Panc1 (cell line): Measurements from ENCODE around the gene WNT5A. TPM values are rescaled to one million over a fixed set of nuclear protein-coding genes. Genes with fewer than 3 reads are reported as not detected.

ENCODE experiments used
- ATAC-seq: fragments of 200-7000 bp; cut with Tn5 transposase; 2 replicates; pipeline ENCODE4 v1.9.1; 2020; ENCODE audit warnings: mild to moderate bottlenecking, moderate library complexity
- BruUV-seq: library from RNA; stranded (reverse); fragments of 400-500 nt; replicated peaks from 2 replicates; lab custom pipeline; 2021; lab: Mats Ljungman, UMichigan
- CTCF ChIA-PET: fragments of 300-600 bp; sonication (Branson Sonifier 250); formaldehyde crosslinking; loops from one replicate; lab custom pipeline; 2022; ENCODE audit warnings: antibody characterized with exemption; lab: Charles Lee
- POLR2A ChIA-PET: fragments of 300-600 bp; sonication (Branson Sonifier 250); formaldehyde crosslinking; loops from one replicate; lab custom pipeline; 2022; ENCODE audit warnings: antibody characterized with exemption; lab: Charles Lee
- DNase-seq: peaks from one replicate; pipeline ENCODE4 v3.0.0-alpha.2; 2010; ENCODE audit warnings: low read depth, low spot score
- H3K27ac ChIP-seq: 2 replicates; pipeline ENCODE4 v1.5.1; 2011; ENCODE audit warnings: mild to moderate bottlenecking, low read length, inconsistent platforms
- H3K27me3 ChIP-seq: fragments of 200-500 bp; sonication (Bioruptor generic); 2 replicates; pipeline ENCODE4 v1.6.0; 2014; ENCODE audit warnings: low read length, inconsistent platforms; ENCODE audit not compliant: control insufficient read depth, insufficient read depth
- H3K36me3 ChIP-seq: fragments of 200-500 bp; sonication (Bioruptor generic); 2 replicates; pipeline ENCODE4 v1.5.1; 2014; ENCODE audit warnings: inconsistent platforms, mild to moderate bottlenecking, low read length, moderate library complexity; ENCODE audit not compliant: control insufficient read depth, insufficient read depth
- H3K4me1 ChIP-seq: 2 replicates; pipeline ENCODE4 v1.5.1; 2011; ENCODE audit warnings: inconsistent platforms, mild to moderate bottlenecking, low read length, moderate library complexity; ENCODE audit not compliant: control insufficient read depth, insufficient read depth
- H3K4me3 ChIP-seq, 2 experiments: 2 replicates each; pipeline ENCODE4 v1.5.1; 2011 to 2012; ENCODE audit warnings: low read depth in 2 of 2, low read length in 2 of 2, mild to moderate bottlenecking in 2 of 2, inconsistent platforms in 1 of 2, moderate library complexity in 1 of 2
- H3K9me3 ChIP-seq: fragments of 200-500 bp; sonication (Bioruptor generic); 2 replicates; pipeline ENCODE4 v1.5.1; 2014; ENCODE audit warnings: low read depth, mild to moderate bottlenecking, inconsistent platforms, low read length, moderate library complexity; ENCODE audit not compliant: control insufficient read depth, insufficient read depth
- POLR2AphosphoS5 ChIP-seq: IDR thresholded peaks from 2 replicates; pipeline ENCODE4 v1.6.1; 2012; ENCODE audit warnings: mild to moderate bottlenecking, low read depth, low read length, moderate library complexity
- SIN3A ChIP-seq: IDR thresholded peaks from 2 replicates; pipeline ENCODE4 v1.6.1; 2012; ENCODE audit warnings: low read depth, mild to moderate bottlenecking, low read length, moderate library complexity, borderline replicate concordance; ENCODE audit not compliant: insufficient read depth
- TCF7L2 ChIP-seq: IDR thresholded peaks from 2 replicates; pipeline ENCODE4 v1.6.1; 2011; ENCODE audit warnings: mild to moderate bottlenecking, low read depth, low read length, inconsistent platforms
- in situ Hi-C: cut with HindIII; loops from 2 replicates; pipeline ENCODE4 v1.10.0; 2016; ENCODE audit warnings: low sequenced_read_pairs, low pct_unique_long_range_greater_than_20kb
- intact Hi-C: fragments of 100-400 bp; cut with micrococcal nuclease; formaldehyde crosslinking; loops from one replicate; pipeline ENCODE4 v1.10.0; 2022; ENCODE audit not compliant: unreplicated experiment
- total RNA-seq: library from RNA; stranded (reverse); gene quantifications from one replicate; pipeline ENCODE4 v1.2.1, GENCODE V29; 2021; ENCODE audit not compliant: unreplicated experiment
- TF ChIP-seq, protein P1 (sequence below): fragments of 450-650 bp; IDR thresholded peaks from 2 replicates; pipeline ENCODE4 v1.5.1; 2017; ENCODE audit warnings: mild to moderate bottlenecking
- TF ChIP-seq, protein P2 (sequence below), 2 experiments: IDR thresholded peaks; 2 replicates each; pipeline ENCODE4 v1.6.1; 2011 to 2012; ENCODE audit warnings: low read depth in 2 of 2, control low read depth in 1 of 2, low read length in 1 of 2, mild to moderate bottlenecking in 1 of 2, moderate library complexity in 1 of 2; ENCODE audit not compliant: insufficient read depth in 1 of 2

WNT5A gene
- total RNA-seq, 1 experiment from 2014 or later: 0.54 TPM

DNA sequence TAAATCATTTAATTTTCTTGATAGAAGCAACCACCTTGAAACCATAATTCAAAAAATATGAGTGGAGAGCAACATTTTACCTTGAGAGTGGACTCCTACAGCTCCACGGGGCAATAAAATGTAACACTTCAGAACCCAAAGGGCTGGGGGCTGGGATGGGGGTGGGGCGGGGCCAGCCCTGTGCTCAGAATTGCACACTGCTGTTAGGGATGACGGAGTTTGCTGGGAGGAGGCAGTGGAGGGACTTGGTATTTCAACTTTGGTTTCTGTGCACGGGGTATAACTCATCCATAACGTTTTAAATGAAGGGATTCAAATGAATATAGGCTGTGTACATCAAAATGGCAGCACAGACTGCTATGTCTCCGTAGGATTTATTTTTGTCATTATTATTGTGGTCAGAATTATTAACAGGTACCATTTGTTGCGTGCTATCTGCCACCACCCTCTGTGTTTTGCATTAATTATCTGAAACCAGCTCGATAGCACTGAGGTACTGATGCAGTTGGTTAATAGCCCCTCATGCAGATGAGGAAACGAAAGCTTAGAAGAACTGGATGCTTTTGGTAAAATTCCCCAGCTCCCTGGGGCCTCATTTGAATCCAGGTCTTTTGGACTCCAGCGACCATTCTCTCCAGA, 29.4 kb upstream of the WNT5A start:
- ChIA-PET CTCF (no interaction called here), POLR2A (no interaction called here)
- DNase-seq: no peak
- no peak overlapping the region for H3K4me3 ChIP-seq
- H3K36me3 ChIP-seq: no peaks in the 10 kb centered on the region
- intact Hi-C loops: no loop called here
- no peak for TF ChIP-seq SIN3A
- no peak for TF ChIP-seq POLR2AphosphoS5
- TF ChIP-seq, protein P1, sequence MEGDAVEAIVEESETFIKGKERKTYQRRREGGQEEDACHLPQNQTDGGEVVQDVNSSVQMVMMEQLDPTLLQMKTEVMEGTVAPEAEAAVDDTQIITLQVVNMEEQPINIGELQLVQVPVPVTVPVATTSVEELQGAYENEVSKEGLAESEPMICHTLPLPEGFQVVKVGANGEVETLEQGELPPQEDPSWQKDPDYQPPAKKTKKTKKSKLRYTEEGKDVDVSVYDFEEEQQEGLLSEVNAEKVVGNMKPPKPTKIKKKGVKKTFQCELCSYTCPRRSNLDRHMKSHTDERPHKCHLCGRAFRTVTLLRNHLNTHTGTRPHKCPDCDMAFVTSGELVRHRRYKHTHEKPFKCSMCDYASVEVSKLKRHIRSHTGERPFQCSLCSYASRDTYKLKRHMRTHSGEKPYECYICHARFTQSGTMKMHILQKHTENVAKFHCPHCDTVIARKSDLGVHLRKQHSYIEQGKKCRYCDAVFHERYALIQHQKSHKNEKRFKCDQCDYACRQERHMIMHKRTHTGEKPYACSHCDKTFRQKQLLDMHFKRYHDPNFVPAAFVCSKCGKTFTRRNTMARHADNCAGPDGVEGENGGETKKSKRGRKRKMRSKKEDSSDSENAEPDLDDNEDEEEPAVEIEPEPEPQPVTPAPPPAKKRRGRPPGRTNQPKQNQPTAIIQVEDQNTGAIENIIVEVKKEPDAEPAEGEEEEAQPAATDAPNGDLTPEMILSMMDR: no peak
- TF ChIP-seq TCF7L2: no peak
- no peaks in the 10 kb centered on the region for H3K4me1 ChIP-seq
- no peaks in the 10 kb centered on the region for H3K9me3 ChIP-seq
- no TSS peak for BruUV-seq
- no peaks in the 10 kb centered on the region; the same call in 1 of the 2 replicates for H3K27me3 ChIP-seq
- in situ Hi-C loops: no loop called here
- no peak for ATAC-seq
- H3K27ac ChIP-seq: no peak overlapping the region

DNA sequence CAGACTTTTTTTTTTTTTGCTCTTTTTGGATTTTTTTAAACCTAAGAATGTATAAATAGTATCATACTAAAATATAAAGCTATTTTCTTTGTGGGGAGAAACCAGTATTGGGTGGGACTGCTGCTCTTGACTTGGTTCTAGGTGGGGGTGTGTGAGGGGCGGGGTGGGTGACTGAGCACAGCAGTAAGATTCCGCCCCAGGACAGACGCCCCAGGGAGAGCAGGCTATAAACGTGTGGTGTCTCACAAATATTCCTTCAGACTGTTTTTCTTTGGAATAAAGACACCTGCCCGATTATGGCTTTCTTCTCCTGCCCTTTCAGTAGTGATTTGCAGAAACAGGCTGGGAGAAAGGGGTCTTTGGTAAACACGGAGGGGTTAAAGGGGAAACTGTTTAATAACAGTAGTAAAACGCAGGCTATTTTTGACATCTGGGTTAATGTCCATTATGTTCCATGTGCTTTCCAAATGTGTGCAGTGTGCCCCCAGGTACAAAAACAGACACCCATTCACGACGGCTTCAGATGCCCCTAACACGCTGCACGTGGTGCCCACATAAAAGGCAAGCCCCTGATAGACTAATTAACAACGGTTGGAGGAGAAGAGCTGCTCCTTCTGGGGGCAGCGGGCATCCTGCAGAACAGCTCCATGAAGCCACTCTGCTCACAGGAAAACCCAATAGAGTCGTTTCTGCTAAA, 28.6 kb upstream of the WNT5A start:
- intact Hi-C loops: no loop called here
- ChIA-PET POLR2A (no interaction called here), CTCF (no interaction called here)
- Histone ChIP-seq H3K27me3 (no peaks in the 10 kb centered on the region; the same call in 1 of the 2 replicates), H3K27ac (no peak overlapping the region), H3K4me1 (no peaks in the 10 kb centered on the region), H3K36me3 (no peaks in the 10 kb centered on the region), H3K4me3 (no peak overlapping the region), H3K9me3 (no peaks in the 10 kb centered on the region)
- DNase-seq (no peak), ATAC-seq (no peak)
- in situ Hi-C loops: no loop called here
- BruUV-seq: no TSS peak
- TF ChIP-seq, protein P2, sequence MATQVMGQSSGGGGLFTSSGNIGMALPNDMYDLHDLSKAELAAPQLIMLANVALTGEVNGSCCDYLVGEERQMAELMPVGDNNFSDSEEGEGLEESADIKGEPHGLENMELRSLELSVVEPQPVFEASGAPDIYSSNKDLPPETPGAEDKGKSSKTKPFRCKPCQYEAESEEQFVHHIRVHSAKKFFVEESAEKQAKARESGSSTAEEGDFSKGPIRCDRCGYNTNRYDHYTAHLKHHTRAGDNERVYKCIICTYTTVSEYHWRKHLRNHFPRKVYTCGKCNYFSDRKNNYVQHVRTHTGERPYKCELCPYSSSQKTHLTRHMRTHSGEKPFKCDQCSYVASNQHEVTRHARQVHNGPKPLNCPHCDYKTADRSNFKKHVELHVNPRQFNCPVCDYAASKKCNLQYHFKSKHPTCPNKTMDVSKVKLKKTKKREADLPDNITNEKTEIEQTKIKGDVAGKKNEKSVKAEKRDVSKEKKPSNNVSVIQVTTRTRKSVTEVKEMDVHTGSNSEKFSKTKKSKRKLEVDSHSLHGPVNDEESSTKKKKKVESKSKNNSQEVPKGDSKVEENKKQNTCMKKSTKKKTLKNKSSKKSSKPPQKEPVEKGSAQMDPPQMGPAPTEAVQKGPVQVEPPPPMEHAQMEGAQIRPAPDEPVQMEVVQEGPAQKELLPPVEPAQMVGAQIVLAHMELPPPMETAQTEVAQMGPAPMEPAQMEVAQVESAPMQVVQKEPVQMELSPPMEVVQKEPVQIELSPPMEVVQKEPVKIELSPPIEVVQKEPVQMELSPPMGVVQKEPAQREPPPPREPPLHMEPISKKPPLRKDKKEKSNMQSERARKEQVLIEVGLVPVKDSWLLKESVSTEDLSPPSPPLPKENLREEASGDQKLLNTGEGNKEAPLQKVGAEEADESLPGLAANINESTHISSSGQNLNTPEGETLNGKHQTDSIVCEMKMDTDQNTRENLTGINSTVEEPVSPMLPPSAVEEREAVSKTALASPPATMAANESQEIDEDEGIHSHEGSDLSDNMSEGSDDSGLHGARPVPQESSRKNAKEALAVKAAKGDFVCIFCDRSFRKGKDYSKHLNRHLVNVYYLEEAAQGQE (IDR thresholded peaks at IDR 0.05; ENCODE audit: insufficient read depth in 1 of 2, low read depth in 2 of 2, low read length in 1 of 2): no peak
- no peak for TF ChIP-seq POLR2AphosphoS5
- no peak for TF ChIP-seq TCF7L2
- no peak for TF ChIP-seq SIN3A
- TF ChIP-seq, protein P1: no peak
